GM12878 (cell line): ENCODE data around the gene SLC22A23. TPM values are rescaled to one million over a fixed set of nuclear protein-coding genes. Genes with fewer than 3 reads are reported as not detected.

ENCODE experiments used
- ATAC-seq: fragments of 200-7000 bp; cut with Tn5 transposase; 3 replicates; pipeline ENCODE4 v1.9.1; 2020; ENCODE audit warnings: mild to moderate bottlenecking, moderate library complexity
- BruUV-seq: library from RNA; stranded (reverse); fragments of 400-500 nt; replicated peaks from 2 replicates; lab custom pipeline; 2021; lab: Mats Ljungman, UMichigan
- CTCF ChIA-PET: fragments of 300-600 bp; sonication (Branson Sonifier 250); formaldehyde crosslinking; extraction: SDS; loops from one replicate; lab custom pipeline; 2021; ENCODE audit warnings: inconsistent platforms; lab: Yijun Ruan, JAX
- POLR2A ChIA-PET: fragments of 350-600 bp; formaldehyde crosslinking; extraction: SDS; loops from one replicate; lab custom pipeline; 2021; ENCODE audit warnings: inconsistent platforms; lab: Charles Lee
- RAD21 ChIA-PET: fragments of 300-600 bp; sonication (Branson Sonifier 250); formaldehyde crosslinking; loops from one replicate; lab custom pipeline; 2023; ENCODE audit warnings: antibody characterized with exemption; ENCODE audit not compliant: unreplicated experiment; lab: Charles Lee
- SMC1A ChIA-PET: fragments of 300-600 bp; sonication (Branson Sonifier 250); formaldehyde crosslinking; loops from one replicate; lab custom pipeline; 2023; ENCODE audit not compliant: unreplicated experiment, uncharacterized antibody; lab: Charles Lee
- DNase-seq: peaks from one replicate; pipeline ENCODE4 v3.0.0-alpha.2; 2011; ENCODE audit warnings: low read depth, low spot score
- FAIRE-seq: peaks from 3 replicates; lab custom pipeline; 2011; peaks lifted over from hg19 to GRCh38; lab: Jason Lieb, UNC
- H2AFZ ChIP-seq: 2 replicates; pipeline ENCODE4 v1.6.0; 2011; ENCODE audit warnings: low read depth, low read length, control low read depth; ENCODE audit not compliant: control insufficient read depth
- H3K27ac ChIP-seq: 2 replicates; pipeline ENCODE4 v1.5.1; 2011; ENCODE audit warnings: control low read depth; ENCODE audit not compliant: control insufficient read depth, insufficient read depth
- H3K27me3 ChIP-seq, 2 experiments: replicated peaks in 1 of 2; 2 replicates each; pipeline versions ENCODE4 v1.6.0 to v1.6.1; 2011; ENCODE audit warnings: low read length in 1 of 2; ENCODE audit not compliant: control insufficient read depth in 2 of 2, insufficient read depth in 2 of 2
- H3K36me3 ChIP-seq, 2 experiments: 2 replicates each; pipeline ENCODE4 v1.5.1; 2011; ENCODE audit warnings: low read length in 1 of 2; ENCODE audit not compliant: control insufficient read depth in 2 of 2, insufficient read depth in 2 of 2
- H3K4me1 ChIP-seq: 2 replicates; pipeline ENCODE4 v1.6.1; 2011; ENCODE audit warnings: mild to moderate bottlenecking, low read length, moderate library complexity, mixed read lengths; ENCODE audit not compliant: control insufficient read depth, insufficient read depth
- H3K4me2 ChIP-seq: 2 replicates; pipeline ENCODE4 v1.6.0; 2011; ENCODE audit warnings: control low read depth; ENCODE audit not compliant: control insufficient read depth, insufficient read depth
- H3K4me3 ChIP-seq: fragments of 200-600 bp; sonication (generic); 2 replicates; pipeline ENCODE4 v1.5.1; 2016
- H3K79me2 ChIP-seq: 2 replicates; pipeline ENCODE4 v1.6.0; 2011; ENCODE audit warnings: low read length; ENCODE audit not compliant: control insufficient read depth, insufficient read depth
- H3K9ac ChIP-seq: 2 replicates; pipeline ENCODE4 v1.8.0; 2011; ENCODE audit warnings: low read length, control low read depth, mixed read lengths; ENCODE audit not compliant: control insufficient read depth, insufficient read depth
- H3K9me3 ChIP-seq: replicated peaks from 3 replicates; pipeline ENCODE4 v1.5.1; 2011; ENCODE audit warnings: mild to moderate bottlenecking, low read length; ENCODE audit not compliant: control insufficient read depth, insufficient read depth
- H4K20me1 ChIP-seq: 2 replicates; pipeline ENCODE4 v1.6.0; 2011; ENCODE audit not compliant: control insufficient read depth, insufficient read depth
- CHD1 ChIP-seq: IDR thresholded peaks from 2 replicates; pipeline ENCODE4 v1.6.1; 2012; ENCODE audit warnings: low read depth, low read length, improper control_type of control experiment
- KLF5 ChIP-seq: fragments of 450-650 bp; IDR thresholded peaks from 2 replicates; pipeline ENCODE4 v1.6.1; 2014; ENCODE audit warnings: mild to moderate bottlenecking; ENCODE audit not compliant: partially characterized antibody
- NKRF ChIP-seq: fragments of 450-650 bp; conservative IDR thresholded peaks from 2 replicates; pipeline ENCODE4 v1.6.1; 2017; ENCODE audit warnings: mild to moderate bottlenecking, moderate library complexity
- RCOR1 ChIP-seq: conservative IDR thresholded peaks from 2 replicates; pipeline ENCODE4 v1.6.1; 2012; ENCODE audit warnings: low read depth, low read length, improper control_type of control experiment
- USF2 ChIP-seq: IDR thresholded peaks from 2 replicates; pipeline ENCODE4 v1.6.1; 2011; ENCODE audit warnings: low read depth, low read length, improper control_type of control experiment, borderline replicate concordance
- WGBS: methylation state at CpG from one replicate; pipeline ENCODE4 v1.1.6; 2016; ENCODE audit warnings: low lambda C conversion rate; ENCODE audit not compliant: insufficient replicate concordance, insufficient coverage; ENCODE audit errors: missing lambda C conversion rate; 5-methylcytosine and 5-hydroxymethylcytosine counted together
- in situ Hi-C: fragments of 300-500 bp; cut with MboI; formaldehyde crosslinking; loops from 9 replicates; pipeline ENCODE4 v1.14.3; 2018; ENCODE audit warnings: mixed read lengths
- intact Hi-C: fragments of 100-400 bp; cut with micrococcal nuclease; formaldehyde crosslinking; loops from one replicate; pipeline ENCODE4 v1.14.2; 2022; ENCODE audit not compliant: unreplicated experiment
- polyA plus RNA-seq, 11 experiments: library from polyadenylated mRNA; depleted of rRNA in 4 of 11; unstranded in 6 of 11; stranded (reverse) in 5 of 11; fragments of >200 nt; fragmentation: Nextera tagmentation in 4 of 11; fragmentation: Illumina TruSeq in 1 of 11; extraction: Ambion mirVana in 4 of 11; extraction: Trizol in 1 of 11; gene quantifications; 1 replicate in 1 of 11; 2 replicates in 10 of 11; pipeline versions ENCODE4 v1.2.1 to v1.2.3, GENCODE V29; 2011 to 2016; ENCODE audit warnings: inconsistent platforms in 2 of 11, missing spikeins in 2 of 11, low read depth in 1 of 11
- total RNA-seq, 4 experiments: library from RNA; depleted of rRNA in 3 of 4; stranded (reverse); fragments of >200 nt in 3 of 4; fragmentation: Illumina TruSeq in 1 of 4; extraction: Trizol in 1 of 4; gene quantifications; 2 replicates each; pipeline versions ENCODE4 v1.2.1 to v1.2.3, GENCODE V29; 2013 to 2021

Gene SLC22A23
- total and polyA plus RNA-seq, 10 of the 15 experiments (the other 5 are each of a cell fraction or from before 2014, with no cell fraction given) = 0.20 to 2.4 (median 0.74) TPM

- in situ Hi-C loops = no loop called here
These were observed 116.0 kb downstream of the SLC22A23 start for GRCh38 chr6:3340894-3341293.

More at GRCh38 chr6:3340894-3341293, 116.0 kb downstream of the SLC22A23 start:
- ATAC-seq (no peak), DNase-seq (no peak), FAIRE-seq (no peak)
- ChIA-PET SMC1A (interaction anchor here (0.7 to 1.4 kb wide), 3 partner anchors 9 to 34 kb away, joined by 3 read pairs; no protein-coding TSS in a partner anchor), POLR2A (interaction anchor here (1.4 kb wide), 1 partner anchor 17 kb away, joined by 5 read pairs; no protein-coding TSS in a partner anchor), RAD21 (interaction anchor here (1.3 to 1.5 kb wide), 2 partner anchors 26 to 31 kb away, joined by 3 to 4 read pairs; no protein-coding TSS in a partner anchor), CTCF (no interaction called here)
- WGBS = 35% methylated on average over 4 of the region's 4 CpGs
- H4K20me1 ChIP-seq = no peaks in the 10 kb centered on the region
- no peaks in the 10 kb centered on the region for H3K9me3 ChIP-seq
- no peaks in the 10 kb centered on the region for H3K36me3 ChIP-seq
- intact Hi-C loops = no loop called here
- H3K4me3 ChIP-seq = no peak overlapping the region
- no TSS peak for BruUV-seq
- H3K79me2 ChIP-seq = no peaks in the 10 kb centered on the region
- no peaks in the 10 kb centered on the region for H3K27me3 ChIP-seq
- no peak overlapping the region for H3K27ac ChIP-seq
- TF ChIP-seq RCOR1 (no peak), USF2 (no peak), KLF5 (no peak), CHD1 (no peak), NKRF (no peak)
- peaks cover 13% of the 10 kb centered on the region for H3K4me1 ChIP-seq
- H2AFZ ChIP-seq = no peak overlapping the region
- no peak overlapping the region for H3K9ac ChIP-seq
- H3K4me2 ChIP-seq = no peak overlapping the region
